Dermis blood vessel endothelial cell (primary cell): Measurements from ENCODE around the gene PLAC1. TPM values are rescaled to one million over a fixed set of nuclear protein-coding genes. Genes with fewer than 3 reads are reported as not detected.
A peak's percentile ranks its signal among the peaks of the same experiment; 100 is the strongest.

Experiments
- DNase-seq: peaks from one replicate; pipeline ENCODE4 v3.0.0; 2010
- total RNA-seq: library from RNA; depleted of rRNA; stranded (reverse); fragments of >200 nt; gene quantifications from 2 replicates; pipeline ENCODE4 v1.2.3, GENCODE V29; 2014

Gene PLAC1
- total RNA-seq, 1 donor from 2014 or later, result not detected

- peak; percentile 60 for DNase-seq
These were observed 12.1 kb upstream of the PLAC1 start for GRCh38 chrX:134670134-134670924.

- peak; percentile 62 for DNase-seq
These were observed 11.3 kb upstream of the PLAC1 start for GRCh38 chrX:134669378-134670098.

GRCh38 chrX:134664202-134664601 is 5.9 kb upstream of the PLAC1 start:
- no peak for DNase-seq

- no peak for DNase-seq
These were observed 3.0 kb upstream of the PLAC1 start for GRCh38 chrX:134661295-134661694.

- no peak for DNase-seq
These were observed 2.4 kb upstream of the PLAC1 start for GRCh38 chrX:134660627-134661026.

- no peak for DNase-seq
These were observed 1.5 kb upstream of the PLAC1 start for GRCh38 chrX:134659761-134660160.

GRCh38 chrX:134658760-134659023 is 421 bp upstream of the PLAC1 start:
- no peak for DNase-seq

- DNase-seq, result peak; percentile 30
These were observed 3.8 kb downstream of the PLAC1 start for GRCh38 chrX:134654398-134655012.

- no peak for DNase-seq
These were observed 4.4 kb downstream of the PLAC1 start for GRCh38 chrX:134653835-134654234.

- no peak for DNase-seq
These were observed 7.6 kb downstream of the PLAC1 start for GRCh38 chrX:134650701-134651100.

- no peak for DNase-seq
These were observed 8.5 kb downstream of the PLAC1 start for GRCh38 chrX:134649770-134650169.

- DNase-seq, result no peak
These were observed 10.8 kb downstream of the PLAC1 start for GRCh38 chrX:134647477-134647877.

- no peak for DNase-seq
These were observed 11.6 kb downstream of the PLAC1 start for GRCh38 chrX:134646691-134647090.

GRCh38 chrX:134645936-134646543 is 12.2 kb downstream of the PLAC1 start:
- DNase-seq, result no peak

- no peak for DNase-seq
These were observed 15.9 kb downstream of the PLAC1 start for GRCh38 chrX:134642386-134642785.

- DNase-seq, result no peak
These were observed 16.9 kb downstream of the PLAC1 start for GRCh38 chrX:134641346-134641745.

GRCh38 chrX:134640914-134641313 is 17.4 kb downstream of the PLAC1 start:
- DNase-seq, result no peak

GRCh38 chrX:134636851-134637250 is 21.4 kb downstream of the PLAC1 start:
- DNase-seq, result no peak

- peak; percentile 5 for DNase-seq
These were observed 23.6 kb downstream of the PLAC1 start for GRCh38 chrX:134634691-134635090.

GRCh38 chrX:134633832-134634231 is 24.4 kb downstream of the PLAC1 start:
- DNase-seq, result no peak

- DNase-seq, result no peak
These were observed 24.9 kb downstream of the PLAC1 start for GRCh38 chrX:134633394-134633793.

- peak; percentile 1 for DNase-seq
These were observed 25.9 kb downstream of the PLAC1 start for GRCh38 chrX:134632355-134632754.
